Activated naive CD4-positive, alpha-beta T cell treated with anti-CD3 and anti-CD28 coated beads for 36 hours (primary cell): ENCODE measurements around the gene NOXO1. TPM values are rescaled to one million over a fixed set of nuclear protein-coding genes. Genes with fewer than 3 reads are reported as not detected.
A peak's percentile ranks its signal among the peaks of the same experiment; 100 is the strongest.
"Not testable (repeated sequence)": the region's sequence is repeated elsewhere in the genome, so short reads cannot be mapped to it uniquely, and the experiment has no call there.

Source experiments
- CTCF ChIA-PET: fragments of 350-600 bp; sonication (Branson Sonifier 250); formaldehyde crosslinking; loops from one replicate; lab custom pipeline; 2021; ENCODE audit warnings: antibody characterized with exemption; lab: Charles Lee
- DNase-seq: peaks from one replicate; pipeline ENCODE4 v3.0.0-alpha.2; 2020
- H3K27ac Mint-ChIP-seq: one replicate; pipeline ENCODE4 v1.8.0; 2021; ENCODE audit warnings: mild to moderate bottlenecking, mixed read lengths
- H3K27me3 Mint-ChIP-seq: one replicate; pipeline ENCODE4 v1.8.0; 2021; ENCODE audit warnings: low read depth, mixed read lengths
- H3K36me3 Mint-ChIP-seq: one replicate; pipeline ENCODE4 v1.8.0; 2021; ENCODE audit warnings: low read depth, mixed read lengths
- H3K4me1 Mint-ChIP-seq: one replicate; pipeline ENCODE4 v1.8.0; 2021; ENCODE audit warnings: low read depth, mixed read lengths
- H3K4me3 Mint-ChIP-seq: one replicate; pipeline ENCODE4 v1.8.0; 2021; ENCODE audit warnings: mild to moderate bottlenecking, moderate library complexity, mixed read lengths
- H3K9me3 Mint-ChIP-seq: one replicate; pipeline ENCODE4 v1.8.0; 2021; ENCODE audit warnings: mixed read lengths
- intact Hi-C: fragments of 100-400 bp; cut with micrococcal nuclease; formaldehyde crosslinking; loops from one replicate; pipeline ENCODE4 v1.15.1; 2023
- total RNA-seq, 2 experiments: library from RNA; stranded (reverse); gene quantifications; one replicate each; pipeline ENCODE4 v1.2.3, GENCODE V29; 2021

NOXO1 gene
- total RNA-seq, 2 experiments from 2014 or later = not detected

DNA sequence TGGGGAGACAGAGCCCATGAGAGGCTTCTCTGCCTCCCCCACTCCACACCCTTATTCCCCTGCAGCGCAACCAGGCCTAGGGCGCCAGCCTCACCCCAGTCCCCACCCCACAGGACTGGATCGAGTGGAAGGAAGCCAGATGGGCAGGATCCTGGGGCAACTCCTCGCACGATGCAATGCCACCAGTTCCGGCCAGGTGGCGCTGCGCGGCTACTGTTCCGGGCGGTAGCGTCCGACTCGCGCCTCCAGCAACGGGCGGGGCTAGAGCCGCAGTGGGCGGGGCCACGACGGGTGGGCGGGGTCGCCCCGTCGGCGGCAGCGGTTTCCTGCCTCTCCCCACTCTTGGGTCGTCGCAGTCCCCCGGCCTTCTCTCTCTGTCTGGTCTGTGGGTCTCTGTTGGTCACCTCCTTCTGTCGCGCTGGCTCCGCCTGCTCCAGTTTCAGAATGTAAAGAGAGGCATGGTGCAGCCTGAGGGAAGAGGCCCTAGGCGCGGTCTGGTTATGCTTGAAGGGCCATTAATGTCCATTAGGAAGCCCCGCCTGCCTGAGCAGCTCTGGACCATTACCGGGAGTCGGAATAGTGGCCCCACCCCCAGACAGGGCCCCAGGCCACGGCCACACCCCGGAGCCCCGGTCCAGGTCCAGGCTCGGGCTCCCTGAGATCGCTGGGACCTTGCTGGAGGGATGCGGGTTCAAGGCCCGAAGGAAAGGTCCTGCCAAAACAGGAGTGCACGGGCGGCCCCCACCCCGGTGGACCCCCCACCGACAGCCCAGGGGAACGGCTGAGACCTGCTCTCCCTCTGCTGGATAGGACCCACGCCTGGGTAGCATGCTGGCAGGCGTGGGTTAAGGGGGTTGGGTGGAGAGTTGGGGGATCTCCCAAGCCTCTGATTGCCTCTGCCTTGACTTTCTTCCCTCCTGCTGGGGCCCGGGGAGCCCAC, 42.1 kb upstream of the NOXO1 start:
- H3K9me3 Mint-ChIP-seq = no peaks in the 10 kb centered on the region
- peaks cover 22% of the 10 kb centered on the region for H3K4me1 Mint-ChIP-seq
- peak; percentile 97 for DNase-seq
- H3K27ac Mint-ChIP-seq = no peak overlapping the region
- no peaks in the 10 kb centered on the region for H3K36me3 Mint-ChIP-seq
- peak overlapping the region; percentile 49 for H3K4me3 Mint-ChIP-seq
- peaks cover 29% of the 10 kb centered on the region for H3K27me3 Mint-ChIP-seq
- CTCF ChIA-PET = interaction anchor here (0.6 to 4.3 kb wide), 11 partner anchors 10 to 229 kb away, joined by 3 to 52 read pairs (median 3); partner anchors contain the start of gene TRAF7
- intact Hi-C loops = loop anchor here (1.0 to 2.0 kb wide), 3 partner anchors 117 to 227 kb away; partner anchors contain the start of genes ECI1 and TRAF7

GRCh38 chr16:2022723-2023091, 41.4 kb upstream of the NOXO1 start:
- peak overlapping the region; percentile 49 for H3K4me3 Mint-ChIP-seq
- H3K9me3 Mint-ChIP-seq = no peaks in the 10 kb centered on the region
- H3K36me3 Mint-ChIP-seq = no peaks in the 10 kb centered on the region
- CTCF ChIA-PET = interaction anchor here (0.6 to 4.3 kb wide), 11 partner anchors 9 to 230 kb away, joined by 3 to 52 read pairs (median 3); partner anchors contain the start of gene TRAF7
- no peak for DNase-seq
- peaks cover 22% of the 10 kb centered on the region for H3K4me1 Mint-ChIP-seq
- H3K27ac Mint-ChIP-seq = no peak overlapping the region
- H3K27me3 Mint-ChIP-seq = peaks cover 30% of the 10 kb centered on the region
- intact Hi-C loops = loop anchor here (1.0 to 2.0 kb wide), 3 partner anchors 118 to 228 kb away; partner anchors contain the start of genes ECI1 and TRAF7

GRCh38 chr16:2019921-2020831, 38.9 kb upstream of the NOXO1 start:
- Mint-ChIP-seq H3K36me3 (no peaks in the 10 kb centered on the region), H3K4me3 (no peak overlapping the region), H3K4me1 (peaks cover 12% of the 10 kb centered on the region), H3K27ac (no peak overlapping the region), H3K27me3 (peaks cover 26% of the 10 kb centered on the region), H3K9me3 (no peaks in the 10 kb centered on the region)
- DNase-seq = no peak
- intact Hi-C loops = no loop called here
- CTCF ChIA-PET = interaction anchor here (0.7 to 2.0 kb wide), 3 partner anchors 9 to 174 kb away, joined by 3 to 10 read pairs (median 6); no protein-coding TSS in a partner anchor

DNA sequence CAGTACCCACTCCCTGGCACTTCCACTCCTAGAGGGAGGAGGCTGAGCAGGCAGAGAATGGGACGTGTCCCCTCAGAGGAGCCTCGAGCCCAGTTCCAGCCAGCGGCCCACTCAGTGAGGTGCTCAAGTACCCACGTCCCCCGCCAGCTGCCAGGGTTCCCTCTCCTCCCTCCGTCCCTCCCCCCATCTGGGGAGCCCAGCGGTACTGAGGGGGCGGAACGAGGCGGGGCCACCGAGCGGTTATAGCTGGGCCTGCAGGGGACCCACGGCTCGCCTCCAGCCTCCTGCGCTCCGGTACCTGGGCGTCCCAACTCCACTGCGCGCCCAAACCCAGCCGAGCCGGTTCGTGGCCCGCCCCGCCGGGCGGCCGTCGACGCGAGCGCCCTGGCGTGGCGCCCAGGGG, 38.2 kb upstream of the NOXO1 start, which contains the start of gene NPW:
Gene NPW, plus strand, starts transcription at position 268 of the 403 bp plus-strand sequence.
- intact Hi-C loops = no loop called here
- DNase-seq = no peak
- H3K4me3 Mint-ChIP-seq = no peak within 1 kb of the TSS
- H3K9me3 Mint-ChIP-seq = no peaks in the 10 kb centered on the region
- H3K27ac Mint-ChIP-seq = no peak within 1 kb of the TSS
- CTCF ChIA-PET = interaction anchor here (1.5 to 2.0 kb wide), 2 partner anchors 8 to 121 kb away, joined by 6 to 10 read pairs; no protein-coding TSS in a partner anchor
- peaks cover 12% of the 10 kb centered on the region for H3K4me1 Mint-ChIP-seq
- H3K36me3 Mint-ChIP-seq = no peaks in the 10 kb centered on the region
- peaks cover 26% of the 10 kb centered on the region for H3K27me3 Mint-ChIP-seq

DNA sequence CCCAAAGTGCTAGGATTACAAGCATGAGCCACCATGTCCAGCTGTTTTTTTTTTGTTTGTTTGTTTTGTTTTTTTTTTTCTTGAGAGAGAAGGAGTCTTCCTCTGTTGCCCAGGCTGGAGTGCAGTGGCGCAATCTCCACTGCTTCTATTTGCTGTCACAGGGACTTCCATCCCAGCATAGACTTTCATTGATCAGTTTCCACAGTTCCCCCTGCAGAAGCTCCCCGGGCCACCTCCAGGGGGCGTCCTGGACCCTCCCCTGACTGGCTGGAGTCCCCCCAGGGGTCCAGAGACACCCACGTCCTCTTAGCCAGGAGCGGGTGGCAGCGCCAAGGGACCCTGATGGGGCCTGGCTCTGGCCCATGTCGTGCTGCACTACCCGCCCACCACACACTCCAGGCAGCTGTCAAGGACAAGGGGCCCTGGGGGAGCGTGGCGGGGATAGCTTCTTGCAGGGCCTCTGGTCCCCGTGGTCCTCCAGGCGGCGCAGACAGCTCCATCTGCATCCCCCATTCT, 35.2 kb upstream of the NOXO1 start:
- H3K27me3 Mint-ChIP-seq = peaks cover 13% of the 10 kb centered on the region
- CTCF ChIA-PET = interaction anchor here (0.7 to 3.1 kb wide), 4 partner anchors 9 to 131 kb away, joined by 3 to 16 read pairs (median 4); no protein-coding TSS in a partner anchor
- no peaks in the 10 kb centered on the region for H3K36me3 Mint-ChIP-seq
- H3K9me3 Mint-ChIP-seq = no peaks in the 10 kb centered on the region
- H3K4me1 Mint-ChIP-seq = peaks cover 2% of the 10 kb centered on the region
- no peak for DNase-seq
- no peak overlapping the region for H3K4me3 Mint-ChIP-seq
- intact Hi-C loops = no loop called here
- no peak overlapping the region for H3K27ac Mint-ChIP-seq

- no peak overlapping the region for H3K27ac Mint-ChIP-seq
- DNase-seq = no peak
- intact Hi-C loops = no loop called here
- no peaks in the 10 kb centered on the region for H3K9me3 Mint-ChIP-seq
- no peaks in the 10 kb centered on the region for H3K36me3 Mint-ChIP-seq
- H3K4me3 Mint-ChIP-seq = no peak overlapping the region
- peaks cover 2% of the 10 kb centered on the region for H3K4me1 Mint-ChIP-seq
- H3K27me3 Mint-ChIP-seq = peaks cover 10% of the 10 kb centered on the region
- CTCF ChIA-PET = interaction anchor here (0.7 to 3.1 kb wide), 3 partner anchors 12 to 132 kb away, joined by 3 to 16 read pairs (median 4); no protein-coding TSS in a partner anchor
These were observed 34.6 kb upstream of the NOXO1 start for GRCh38 chr16:2015947-2016208.

- Mint-ChIP-seq H3K36me3 (peaks cover under 1% of the 10 kb centered on the region), H3K4me1 (peaks cover 3% of the 10 kb centered on the region), H3K4me3 (no peak overlapping the region), H3K27me3 (peaks cover 6% of the 10 kb centered on the region), H3K27ac (no peak overlapping the region), H3K9me3 (no peaks in the 10 kb centered on the region)
- CTCF ChIA-PET = interaction anchor here (0.8 kb wide), 1 partner anchor 125 kb away, joined by 3 read pairs; no protein-coding TSS in a partner anchor
- no peak for DNase-seq
- intact Hi-C loops = no loop called here
These were observed 34.1 kb upstream of the NOXO1 start for GRCh38 chr16:2015117-2015946.

DNA sequence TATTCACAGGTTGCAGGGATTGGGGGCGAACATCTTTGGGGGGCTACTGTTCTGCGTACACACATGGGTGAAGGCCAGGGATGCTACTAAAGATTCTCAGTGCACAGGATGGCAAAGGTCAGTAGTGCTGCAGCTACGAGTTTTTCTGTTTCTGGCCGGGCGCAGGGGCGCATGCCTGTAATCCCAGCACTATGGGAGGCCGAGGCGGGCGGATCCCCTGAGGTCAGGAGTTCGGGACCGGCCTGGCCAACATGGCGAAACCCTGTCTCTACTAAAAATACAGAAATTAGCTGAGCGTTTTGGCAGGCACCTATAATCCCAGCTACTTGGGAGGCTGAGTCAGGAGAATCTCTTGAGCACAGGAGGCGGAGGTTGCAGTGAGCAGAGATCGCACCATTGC, 32.3 kb upstream of the NOXO1 start:
- Mint-ChIP-seq H3K36me3 (peaks cover 8% of the 10 kb centered on the region), H3K9me3 (no peaks in the 10 kb centered on the region), H3K4me1 (peaks cover 8% of the 10 kb centered on the region), H3K27ac (no peak overlapping the region), H3K27me3 (peaks cover 2% of the 10 kb centered on the region), H3K4me3 (no peak overlapping the region)
- DNase-seq = no peak
- CTCF ChIA-PET = interaction anchor here (0.6 to 1.7 kb wide), 4 partner anchors 9 to 127 kb away, joined by 3 to 5 read pairs (median 4); no protein-coding TSS in a partner anchor
- intact Hi-C loops = no loop called here

GRCh38 chr16:2011726-2012125, 30.5 kb upstream of the NOXO1 start:
- H3K9me3 Mint-ChIP-seq, DNase-seq, H3K27me3 Mint-ChIP-seq, H3K27ac Mint-ChIP-seq, intact Hi-C loops: not testable (repeated sequence)
- Mint-ChIP-seq H3K36me3 (peaks cover 25% of the 10 kb centered on the region), H3K4me1 (peaks cover 23% of the 10 kb centered on the region), H3K4me3 (peak overlapping the region; percentile 24)
- CTCF ChIA-PET = interaction anchor here (0.7 to 2.1 kb wide), 5 partner anchors 8 to 29 kb away, joined by 3 to 8 read pairs (median 4); no protein-coding TSS in a partner anchor

DNA sequence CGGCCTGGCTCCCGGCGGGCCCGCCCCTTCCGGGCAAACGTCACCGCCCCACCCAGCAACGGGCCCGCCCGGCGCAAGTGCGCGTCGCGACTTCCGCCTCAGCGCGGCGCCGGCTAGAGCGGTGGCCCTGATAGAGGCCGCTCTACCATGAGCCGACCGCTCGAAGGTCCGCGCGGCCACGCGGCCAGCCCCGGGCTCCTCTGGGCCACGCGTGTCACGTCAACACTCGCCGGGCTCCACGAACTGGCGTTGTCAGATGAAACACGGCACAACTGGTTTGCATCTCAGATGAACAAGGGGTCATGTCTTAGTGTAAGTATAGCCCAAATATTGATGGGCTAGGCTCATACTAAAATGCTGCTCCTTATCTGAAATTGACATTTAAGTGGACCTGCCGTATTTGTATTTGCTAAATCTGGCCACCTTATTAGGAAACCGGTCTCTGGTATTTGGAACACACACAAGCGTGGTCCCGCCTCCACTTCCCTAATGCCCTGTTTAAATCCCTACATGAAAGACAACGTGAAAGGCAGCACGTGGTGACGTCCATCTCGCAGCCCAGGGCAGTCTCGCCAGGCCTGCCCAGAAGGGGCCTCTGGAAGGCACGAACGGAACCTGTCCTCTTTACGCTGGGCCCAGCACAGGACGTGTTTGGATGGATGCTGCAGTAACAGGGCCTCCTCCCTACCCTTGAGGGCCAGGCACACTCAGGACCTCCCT, 28.7 kb upstream of the NOXO1 start, which contains the start of gene ZNF598:
Gene ZNF598, minus strand, starts transcription at position 31 of the 720 bp plus-strand sequence.
- peak; percentile 77 for DNase-seq
- intact Hi-C loops = loop anchor here (1.0 to 5.0 kb wide), 3 partner anchors 18 to 153 kb away; partner anchors contain the start of gene RPS2
- Mint-ChIP-seq H3K4me3 (peak within 1 kb of the TSS; percentile 88), H3K9me3 (no peaks in the 10 kb centered on the region), H3K36me3 (peaks cover 30% of the 10 kb centered on the region), H3K27me3 (no peaks in the 10 kb centered on the region), H3K4me1 (peaks cover 39% of the 10 kb centered on the region), H3K27ac (peak within 1 kb of the TSS; percentile 89)
- CTCF ChIA-PET = no interaction called here
